Hepatocyte (in vitro differentiated cells): ENCODE measurements around the gene KCND3. TPM values are rescaled to one million over a fixed set of nuclear protein-coding genes. Genes with fewer than 3 reads are reported as not detected.

ENCODE experiments used
- DNase-seq: peaks from one replicate; pipeline ENCODE4 v3.0.0-alpha.2; 2016; ENCODE audit warnings: low spot score
- H2AFZ ChIP-seq: fragments of 200-600 bp; sonication (generic); 2 replicates; pipeline ENCODE4 v1.6.0; 2016; ENCODE audit warnings: antibody characterized with exemption, mild to moderate bottlenecking
- H3K27ac ChIP-seq: fragments of 200-600 bp; sonication (generic); 2 replicates; pipeline ENCODE4 v1.5.1; 2016; ENCODE audit warnings: mild to moderate bottlenecking
- H3K27me3 ChIP-seq: fragments of 200-600 bp; sonication (generic); 2 replicates; pipeline ENCODE4 v1.6.1; 2016
- H3K36me3 ChIP-seq: fragments of 200-600 bp; sonication (generic); replicated peaks from 2 replicates; pipeline ENCODE4 v1.5.1; 2016; ENCODE audit warnings: low read depth; ENCODE audit not compliant: insufficient read depth
- H3K4me1 ChIP-seq: fragments of 200-600 bp; sonication (generic); 2 replicates; pipeline ENCODE4 v1.5.1; 2016; ENCODE audit warnings: mild to moderate bottlenecking, moderate library complexity; ENCODE audit not compliant: insufficient read depth
- H3K4me2 ChIP-seq: fragments of 200-600 bp; sonication (generic); 2 replicates; pipeline ENCODE4 v1.6.0; 2016
- H3K4me3 ChIP-seq: fragments of 200-600 bp; sonication (generic); 2 replicates; pipeline ENCODE4 v1.5.1; 2016; ENCODE audit warnings: mild to moderate bottlenecking
- H3K79me2 ChIP-seq: fragments of 200-600 bp; sonication (generic); 2 replicates; pipeline ENCODE4 v1.6.0; 2017; ENCODE audit warnings: mild to moderate bottlenecking
- H3K9me2 ChIP-seq: fragments of 200-600 bp; sonication (generic); replicated peaks from 2 replicates; pipeline ENCODE4 v1.6.0; 2017; ENCODE audit warnings: mild to moderate bottlenecking; ENCODE audit not compliant: insufficient read depth
- H3K9me3 ChIP-seq: fragments of 200-600 bp; sonication (generic); 2 replicates; pipeline ENCODE4 v1.5.1; 2016; ENCODE audit warnings: low read depth, mild to moderate bottlenecking
- H4K20me1 ChIP-seq: fragments of 200-600 bp; sonication (generic); 2 replicates; pipeline ENCODE4 v1.6.0; 2016; ENCODE audit warnings: mild to moderate bottlenecking; ENCODE audit not compliant: insufficient read depth, poor library complexity, severe bottlenecking
- CTCF ChIP-seq: fragments of 200-600 bp; sonication (generic); IDR thresholded peaks from 2 replicates; pipeline ENCODE4 v1.5.1; 2016; ENCODE audit warnings: antibody characterized with exemption, mild to moderate bottlenecking; ENCODE audit not compliant: poor library complexity
- EZH2 ChIP-seq: fragments of 200-600 bp; sonication (generic); IDR thresholded peaks from 2 replicates; pipeline ENCODE4 v1.6.1; 2016; ENCODE audit warnings: antibody characterized with exemption, mild to moderate bottlenecking, borderline replicate concordance
- EZH2phosphoT487 ChIP-seq: fragments of 200-600 bp; sonication (generic); IDR thresholded peaks from one replicate; pipeline ENCODE4 v1.6.1; 2018; ENCODE audit warnings: antibody characterized with exemption, mild to moderate bottlenecking, low read depth, moderate library complexity; ENCODE audit not compliant: unreplicated experiment, severe bottlenecking
- WGBS: methylation state at CpG from one replicate; pipeline ENCODE4 v1.1.6; 2016; ENCODE audit warnings: low lambda C conversion rate; ENCODE audit errors: missing lambda C conversion rate; 5-methylcytosine and 5-hydroxymethylcytosine counted together
- polyA plus RNA-seq: library from polyadenylated mRNA; unstranded; fragments of >200 nt; fragmentation: Nextera tagmentation; extraction: Ambion mirVana; gene quantifications from 2 replicates; pipeline ENCODE4 v1.2.1, GENCODE V29; 2016
- total RNA-seq: library from RNA; depleted of rRNA; stranded (reverse); fragments of >200 nt; gene quantifications from 2 replicates; pipeline ENCODE4 v1.2.3, GENCODE V29; 2014

Gene KCND3
- total and polyA plus RNA-seq, 2 experiments from 2014 or later: 1.4 to 2.7 TPM

- H3K27ac ChIP-seq: peak overlapping the region; percentile 60
- no peak overlapping the region for H2AFZ ChIP-seq
- H3K9me2 ChIP-seq: no peaks in the 10 kb centered on the region
- peaks cover under 1% of the 10 kb centered on the region for H4K20me1 ChIP-seq
- H3K9me3 ChIP-seq: no peaks in the 10 kb centered on the region
- peaks cover 5% of the 10 kb centered on the region for H3K27me3 ChIP-seq
- WGBS: 96% methylated on average over 7 of the region's 7 CpGs
- peaks cover 16% of the 10 kb centered on the region for H3K4me1 ChIP-seq
- no peak overlapping the region for H3K4me2 ChIP-seq
- no peaks in the 10 kb centered on the region for H3K36me3 ChIP-seq
- H3K4me3 ChIP-seq: no peak overlapping the region
- no peak for TF ChIP-seq CTCF
- no peak for TF ChIP-seq EZH2phosphoT487
- TF ChIP-seq EZH2: no peak
- DNase-seq: no peak
- peaks cover 2% of the 10 kb centered on the region for H3K79me2 ChIP-seq
Measured at GRCh38 chr1:111732718-111733117, 256.8 kb downstream of the KCND3 start.

GRCh38 chr1:111731956-111732355 lies 257.5 kb downstream of the KCND3 start:
- Histone ChIP-seq H2AFZ (no peak overlapping the region), H3K9me2 (no peaks in the 10 kb centered on the region), H3K4me2 (no peak overlapping the region), H3K36me3 (no peaks in the 10 kb centered on the region), H3K4me1 (peaks cover 8% of the 10 kb centered on the region), H3K9me3 (no peaks in the 10 kb centered on the region), H3K27ac (no peak overlapping the region), H4K20me1 (no peaks in the 10 kb centered on the region), H3K79me2 (no peaks in the 10 kb centered on the region), H3K27me3 (peaks cover 4% of the 10 kb centered on the region), H3K4me3 (no peak overlapping the region)
- WGBS: 75% methylated on average over 6 of the region's 6 CpGs
- TF ChIP-seq EZH2phosphoT487 (no peak), CTCF (no peak), EZH2 (no peak)
- no peak for DNase-seq

GRCh38 chr1:111730706-111731105 lies 258.8 kb downstream of the KCND3 start:
- no peak overlapping the region for H3K27ac ChIP-seq
- DNase-seq: no peak
- peaks cover 8% of the 10 kb centered on the region for H3K4me1 ChIP-seq
- no peaks in the 10 kb centered on the region for H3K36me3 ChIP-seq
- no peak overlapping the region for H3K4me2 ChIP-seq
- H2AFZ ChIP-seq: no peak overlapping the region
- no peaks in the 10 kb centered on the region for H3K9me3 ChIP-seq
- H3K27me3 ChIP-seq: no peaks in the 10 kb centered on the region
- TF ChIP-seq EZH2phosphoT487: no peak
- H3K79me2 ChIP-seq: no peaks in the 10 kb centered on the region
- H3K4me3 ChIP-seq: no peak overlapping the region
- no peaks in the 10 kb centered on the region for H3K9me2 ChIP-seq
- WGBS: 94% methylated on average over 4 of the region's 4 CpGs
- no peaks in the 10 kb centered on the region for H4K20me1 ChIP-seq

- H3K4me1 ChIP-seq: peaks cover 8% of the 10 kb centered on the region
- no peaks in the 10 kb centered on the region for H3K9me3 ChIP-seq
- no peak overlapping the region for H3K4me2 ChIP-seq
- 67% methylated on average over 7 of the region's 7 CpGs for WGBS
- no peaks in the 10 kb centered on the region for H3K36me3 ChIP-seq
- no peaks in the 10 kb centered on the region for H4K20me1 ChIP-seq
- H3K79me2 ChIP-seq: no peaks in the 10 kb centered on the region
- no peak overlapping the region for H2AFZ ChIP-seq
- no peak overlapping the region for H3K4me3 ChIP-seq
- no peak overlapping the region for H3K27ac ChIP-seq
- DNase-seq: no peak
- no peaks in the 10 kb centered on the region for H3K9me2 ChIP-seq
- H3K27me3 ChIP-seq: no peaks in the 10 kb centered on the region
- TF ChIP-seq EZH2 (no peak), CTCF (no peak), EZH2phosphoT487 (no peak)
Measured at GRCh38 chr1:111729946-111730681, 259.4 kb downstream of the KCND3 start.
